Mammary epithelial cell (primary cell): ENCODE data around the gene PTGDS.

Source experiments
- CTCF ChIP-seq, 2 donors: IDR thresholded peaks in 1 of 2; conservative IDR thresholded peaks in 1 of 2; 2 replicates each; pipeline ENCODE4 v1.5.1; 2011 to 2012; ENCODE audit warnings: inconsistent platforms in 2 of 2, low read length in 2 of 2, mild to moderate bottlenecking in 2 of 2, control low read depth in 1 of 2, low read depth in 1 of 2; ENCODE audit not compliant: insufficient read depth in 1 of 2; ENCODE audit errors: extremely low read depth in 1 of 2
- EZH2 ChIP-seq: IDR thresholded peaks from 2 replicates; pipeline ENCODE4 v1.6.1; 2012; ENCODE audit warnings: low read length, inconsistent platforms, borderline replicate concordance

- no peak for TF ChIP-seq CTCF (conservative IDR thresholded peaks at IDR 0.05 in 1 of 2, IDR thresholded peaks at IDR 0.05 in 1 of 2; ENCODE audit: extremely low read depth in 1 of 2, insufficient read depth in 1 of 2, low read depth in 1 of 2, low read length in 2 of 2)
- TF ChIP-seq EZH2, result no peak
Measured at GRCh38 chr9:136970361-136970760, 6.9 kb upstream of the PTGDS start.
